ENCODE measurements around the gene CYP11A1. TPM values are rescaled to one million over a fixed set of nuclear protein-coding genes. Genes with fewer than 3 reads are reported as not detected.

Gene CYP11A1
- total and polyA plus RNA-seq, 3 donors from 2014 or later = 74.3 to 76.4 (median 76.2) TPM

DNA sequence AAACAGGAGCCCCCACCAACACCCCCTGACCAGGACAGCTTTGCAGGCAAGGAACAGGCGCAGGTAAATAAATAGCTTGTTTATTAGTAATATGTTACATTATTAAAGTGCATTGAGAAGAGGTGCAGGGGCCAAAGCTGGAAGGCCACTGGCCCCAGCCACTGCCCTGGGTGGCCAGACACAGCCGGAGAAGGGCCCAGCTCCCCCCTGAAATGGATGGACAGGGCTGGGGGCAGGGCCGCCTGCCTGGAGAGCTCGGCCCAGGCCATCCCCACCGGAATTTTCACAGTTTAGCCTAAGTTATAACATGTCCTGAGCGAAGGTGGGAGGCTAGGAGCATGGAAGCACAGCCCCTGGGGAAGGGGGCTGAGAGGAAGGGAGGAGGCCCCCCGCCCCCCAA is 41.8 kb upstream of the CYP11A1 start:
- peaks cover 72% of the 10 kb centered on the region for H3K4me1 ChIP-seq

DNA sequence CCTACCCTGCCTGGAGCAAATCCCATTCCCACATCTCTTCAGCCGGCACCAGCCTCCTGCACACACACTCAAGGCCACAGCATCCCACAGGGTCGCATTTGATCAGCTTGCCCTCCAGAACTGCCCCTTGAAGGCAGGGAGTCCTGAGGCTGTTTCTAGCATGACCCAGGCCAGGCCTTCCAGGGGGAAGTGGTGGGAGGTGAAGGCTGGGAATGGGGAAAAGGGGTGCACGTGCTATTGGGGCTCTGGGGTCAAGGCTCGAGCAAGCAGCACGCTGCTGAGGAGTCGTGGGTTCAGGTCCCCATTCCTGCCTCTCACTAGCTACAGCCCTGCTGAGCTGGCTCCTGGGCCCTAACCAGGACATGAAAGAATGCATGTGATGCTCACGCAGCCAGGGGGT is 41.4 kb upstream of the CYP11A1 start:
- H3K36me3 ChIP-seq (ENCODE audit: low read depth, missing control alignments) = no peaks in the 10 kb centered on the region
- no peak for DNase-seq
- WGBS, 2 donors = 48 to 74% methylated on average over 7 of the region's 7 CpGs
- peaks cover 74% of the 10 kb centered on the region for H3K4me1 ChIP-seq
- H3K9me3 ChIP-seq = no peaks in the 10 kb centered on the region
- TF ChIP-seq, protein P1, sequence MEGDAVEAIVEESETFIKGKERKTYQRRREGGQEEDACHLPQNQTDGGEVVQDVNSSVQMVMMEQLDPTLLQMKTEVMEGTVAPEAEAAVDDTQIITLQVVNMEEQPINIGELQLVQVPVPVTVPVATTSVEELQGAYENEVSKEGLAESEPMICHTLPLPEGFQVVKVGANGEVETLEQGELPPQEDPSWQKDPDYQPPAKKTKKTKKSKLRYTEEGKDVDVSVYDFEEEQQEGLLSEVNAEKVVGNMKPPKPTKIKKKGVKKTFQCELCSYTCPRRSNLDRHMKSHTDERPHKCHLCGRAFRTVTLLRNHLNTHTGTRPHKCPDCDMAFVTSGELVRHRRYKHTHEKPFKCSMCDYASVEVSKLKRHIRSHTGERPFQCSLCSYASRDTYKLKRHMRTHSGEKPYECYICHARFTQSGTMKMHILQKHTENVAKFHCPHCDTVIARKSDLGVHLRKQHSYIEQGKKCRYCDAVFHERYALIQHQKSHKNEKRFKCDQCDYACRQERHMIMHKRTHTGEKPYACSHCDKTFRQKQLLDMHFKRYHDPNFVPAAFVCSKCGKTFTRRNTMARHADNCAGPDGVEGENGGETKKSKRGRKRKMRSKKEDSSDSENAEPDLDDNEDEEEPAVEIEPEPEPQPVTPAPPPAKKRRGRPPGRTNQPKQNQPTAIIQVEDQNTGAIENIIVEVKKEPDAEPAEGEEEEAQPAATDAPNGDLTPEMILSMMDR (IDR thresholded peaks at IDR 0.05) = no peak
- TF ChIP-seq POLR2A (IDR thresholded peaks at IDR 0.05) = no peak
- H3K27me3 ChIP-seq = no peaks in the 10 kb centered on the region
- no peak overlapping the region for H3K27ac ChIP-seq
- H3K4me3 ChIP-seq = no peak overlapping the region
- intact Hi-C loops (cut with DNase I; ENCODE audit: low total_unique reads) = no loop called here

More for the DNA sequence above, 41.8 kb upstream of the CYP11A1 start:
- Histone ChIP-seq H3K9me3 (no peaks in the 10 kb centered on the region), H3K27me3 (no peaks in the 10 kb centered on the region), H3K4me3 (no peak overlapping the region), H3K27ac (no peak overlapping the region), H3K36me3 (ENCODE audit: low read depth, missing control alignments) (no peaks in the 10 kb centered on the region)
- intact Hi-C loops (cut with DNase I; ENCODE audit: low total_unique reads) = no loop called here
- DNase-seq = no peak
- TF ChIP-seq POLR2A (IDR thresholded peaks at IDR 0.05) = no peak
- TF ChIP-seq, protein P1 (IDR thresholded peaks at IDR 0.05) = no peak
- WGBS, 2 donors = 59 to 61% methylated on average over 6 to 7 of the region's 7 CpGs

DNA sequence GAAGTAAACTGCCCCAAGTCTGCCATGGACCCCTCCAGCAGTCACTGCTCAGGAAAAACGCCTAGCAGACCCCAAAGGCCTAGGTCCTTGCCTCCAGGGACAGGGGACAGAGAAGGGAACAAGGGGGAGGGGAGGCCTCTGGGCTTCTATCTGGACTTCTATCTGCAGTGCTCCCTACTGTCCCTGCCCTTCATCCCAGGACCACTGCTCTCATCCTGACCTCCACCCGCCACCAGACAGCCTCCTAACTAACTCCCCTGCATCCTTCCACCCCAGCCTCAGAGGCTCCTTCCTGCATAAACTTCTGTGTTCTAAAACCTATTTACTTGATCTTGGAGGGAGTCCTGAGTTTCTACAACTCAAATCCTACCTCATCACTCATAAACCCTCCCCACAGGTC is 40.9 kb upstream of the CYP11A1 start:
- Histone ChIP-seq H3K4me3 (no peak overlapping the region), H3K27ac (peak overlapping the region in 1 of 2 donors; percentile 68), H3K27me3 (no peaks in the 10 kb centered on the region), H3K36me3 (ENCODE audit: low read depth, missing control alignments) (no peaks in the 10 kb centered on the region), H3K4me1 (peaks cover 74% of the 10 kb centered on the region), H3K9me3 (no peaks in the 10 kb centered on the region)
- DNase-seq = no peak
- intact Hi-C loops (cut with DNase I; ENCODE audit: low total_unique reads) = no loop called here
- TF ChIP-seq POLR2A (IDR thresholded peaks at IDR 0.05) = no peak
- TF ChIP-seq, protein P1 (IDR thresholded peaks at IDR 0.05) = no peak
- WGBS, 2 donors = 60 to 78% methylated on average over 2 of the region's 2 CpGs

DNA sequence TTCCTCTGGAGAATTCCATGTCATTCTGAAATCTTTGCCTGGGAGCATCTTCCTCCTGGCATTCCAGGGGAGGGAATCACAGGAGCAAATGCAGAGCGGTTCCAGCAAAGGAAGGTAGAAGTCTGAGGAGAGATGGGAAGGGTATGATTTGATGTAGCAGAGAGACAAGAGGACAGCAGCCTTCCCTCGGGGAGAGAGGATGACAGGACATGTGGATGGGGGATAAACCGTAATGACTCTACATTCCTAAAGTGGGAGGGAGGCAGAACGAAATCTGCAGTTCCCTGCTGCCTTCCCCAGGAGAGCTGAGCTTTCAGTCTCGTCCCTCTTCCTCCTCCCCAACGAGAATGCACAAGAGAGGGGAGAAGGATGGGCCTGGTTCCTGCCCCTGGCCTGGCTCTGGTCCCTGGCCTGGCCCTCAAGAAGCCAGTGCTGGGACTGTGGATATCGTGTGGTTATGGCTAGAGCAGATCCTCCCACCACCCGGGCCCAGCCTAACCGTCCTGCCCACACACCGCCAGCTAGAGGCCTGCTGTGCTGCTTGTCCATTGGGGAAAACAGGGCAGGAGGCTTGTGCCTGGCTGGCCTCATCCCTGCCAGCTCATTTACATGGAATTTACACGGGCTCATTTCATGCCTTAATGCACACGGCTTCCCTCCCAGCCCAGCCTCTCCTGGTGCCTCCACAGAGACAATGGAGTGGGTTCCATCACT is 39.7 kb upstream of the CYP11A1 start:
- Histone ChIP-seq H3K36me3 (ENCODE audit: low read depth, missing control alignments) (no peaks in the 10 kb centered on the region), H3K27me3 (no peaks in the 10 kb centered on the region), H3K27ac (peak overlapping the region; percentile 26 to 68), H3K4me1 (peaks cover 64% of the 10 kb centered on the region), H3K9me3 (no peaks in the 10 kb centered on the region), H3K4me3 (no peak overlapping the region)
- no peak for TF ChIP-seq POLR2A (IDR thresholded peaks at IDR 0.05)
- TF ChIP-seq, protein P1 (IDR thresholded peaks at IDR 0.05) = no peak
- 37 to 42% methylated on average over 10 to 12 of the region's 12 CpGs for WGBS, 2 donors
- peak; percentile 88 for DNase-seq
- intact Hi-C loops (cut with DNase I; ENCODE audit: low total_unique reads) = no loop called here

DNA sequence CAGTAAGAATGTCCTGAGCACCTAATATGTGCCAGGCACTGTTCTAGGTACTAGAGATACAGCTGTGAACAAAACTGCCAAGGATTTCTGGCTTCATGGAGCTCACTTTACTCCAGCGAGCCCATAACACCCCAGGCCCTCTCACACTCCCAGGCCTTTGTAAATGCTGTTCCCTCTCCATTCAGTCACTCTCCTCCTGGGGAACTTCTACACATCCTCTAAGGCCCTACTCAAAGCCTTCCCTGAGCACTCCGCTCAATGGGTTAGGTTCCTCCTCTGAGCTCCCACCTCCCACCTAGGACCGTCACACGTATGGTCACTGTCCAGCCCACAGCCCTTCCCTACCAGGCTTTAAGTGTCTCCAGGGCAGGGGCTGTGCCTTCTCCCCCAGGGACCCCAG is 39.1 kb upstream of the CYP11A1 start:
- peaks cover 58% of the 10 kb centered on the region for H3K4me1 ChIP-seq
- no peaks in the 10 kb centered on the region for H3K27me3 ChIP-seq
- no peak for TF ChIP-seq POLR2A (IDR thresholded peaks at IDR 0.05)
- TF ChIP-seq, protein P1 (IDR thresholded peaks at IDR 0.05) = no peak
- H3K9me3 ChIP-seq = no peaks in the 10 kb centered on the region
- 73 to 78% methylated on average over 4 of the region's 4 CpGs for WGBS, 2 donors
- intact Hi-C loops (cut with DNase I; ENCODE audit: low total_unique reads) = no loop called here
- H3K27ac ChIP-seq = peak overlapping the region; percentile 26 to 68
- no peak for DNase-seq
- no peak overlapping the region for H3K4me3 ChIP-seq
- H3K36me3 ChIP-seq (ENCODE audit: low read depth, missing control alignments) = no peaks in the 10 kb centered on the region

Measured in testis (tissue), 3 donors.